ENCODE results near the gene DEXI.

The DEXI gene

GRCh38 chr16:10940501-10941079 is 1.7 kb downstream of the DEXI start:
- no peak for DNase-seq

GRCh38 chr16:10939649-10940234 is 2.5 kb downstream of the DEXI start:
- no peak for DNase-seq

- no peak for DNase-seq
Measured at GRCh38 chr16:10938796-10939648, 3.2 kb downstream of the DEXI start.

GRCh38 chr16:10938321-10938720 is 3.9 kb downstream of the DEXI start:
- DNase-seq, result no peak

- no peak for DNase-seq
Measured at GRCh38 chr16:10937068-10937859, 5.0 kb downstream of the DEXI start.

GRCh38 chr16:10936272-10936984 is 5.8 kb downstream of the DEXI start:
- DNase-seq, result no peak

GRCh38 chr16:10935226-10935915 is 6.9 kb downstream of the DEXI start:
- no peak for DNase-seq

- DNase-seq, result no peak
Measured at GRCh38 chr16:10934325-10935107, 7.8 kb downstream of the DEXI start.

GRCh38 chr16:10933865-10934264 is 8.4 kb downstream of the DEXI start:
- DNase-seq, result no peak

GRCh38 chr16:10932959-10933710 is 9.1 kb downstream of the DEXI start:
- no peak for DNase-seq

- no peak for DNase-seq
Measured at GRCh38 chr16:10931977-10932632, 10.2 kb downstream of the DEXI start.

- no peak for DNase-seq
Measured at GRCh38 chr16:10931134-10931533, 11.1 kb downstream of the DEXI start.

GRCh38 chr16:10930755-10931093 is 11.5 kb downstream of the DEXI start:
- DNase-seq, result no peak

GRCh38 chr16:10929853-10930754 is 12.2 kb downstream of the DEXI start:
- DNase-seq, result peak; percentile 44

- DNase-seq, result peak; percentile 72
Measured at GRCh38 chr16:10929097-10929496, 13.2 kb downstream of the DEXI start.

GRCh38 chr16:10927497-10928112 is 14.7 kb downstream of the DEXI start:
- no peak for DNase-seq

GRCh38 chr16:10926867-10927266 is 15.4 kb downstream of the DEXI start:
- no peak for DNase-seq

- DNase-seq, result no peak
Measured at GRCh38 chr16:10926094-10926493, 16.2 kb downstream of the DEXI start.

Measured in NCI-H1105 (cell line).